Loucy (cell line): Measurements from ENCODE around the gene ANXA9.
A peak's percentile ranks its signal among the peaks of the same experiment; 100 is the strongest.

Source experiments
- H2AFZ ChIP-seq: fragments of 200-600 bp; sonication (generic); 2 replicates; pipeline ENCODE4 v1.6.0; 2016; ENCODE audit warnings: antibody characterized with exemption, mild to moderate bottlenecking, low read length, moderate library complexity
- H3F3A ChIP-seq: fragments of 200-600 bp; 2 replicates; pipeline ENCODE4 v1.6.0; 2016; ENCODE audit warnings: antibody characterized with exemption, low read depth, mild to moderate bottlenecking
- H3K27me3 ChIP-seq: fragments of 200-600 bp; sonication (generic); 2 replicates; pipeline ENCODE4 v1.6.1; 2014; ENCODE audit warnings: low read length, mild to moderate bottlenecking; ENCODE audit not compliant: insufficient read depth, poor library complexity, severe bottlenecking
- H3K36me3 ChIP-seq: fragments of 200-600 bp; sonication (generic); 2 replicates; pipeline ENCODE4 v1.6.1; 2016; ENCODE audit warnings: low read length; ENCODE audit not compliant: insufficient read depth
- H3K4me1 ChIP-seq: fragments of 200-600 bp; sonication (generic); 2 replicates; pipeline ENCODE4 v1.5.1; 2014; ENCODE audit warnings: low read length, mild to moderate bottlenecking; ENCODE audit not compliant: insufficient read depth, poor library complexity, severe bottlenecking
- H3K4me2 ChIP-seq: fragments of 200-600 bp; sonication (generic); 2 replicates; pipeline ENCODE4 v1.6.0; 2014; ENCODE audit warnings: antibody characterized with exemption, low read length, low read depth, mild to moderate bottlenecking; ENCODE audit not compliant: poor library complexity, severe bottlenecking
- H3K4me3 ChIP-seq: fragments of 200-600 bp; sonication (generic); 2 replicates; pipeline ENCODE4 v1.5.1; 2014; ENCODE audit warnings: low read length, mild to moderate bottlenecking, mixed read lengths; ENCODE audit not compliant: poor library complexity, severe bottlenecking
- H3K79me2 ChIP-seq: fragments of 200-600 bp; sonication (generic); 2 replicates; pipeline ENCODE4 v1.6.1; 2014; ENCODE audit warnings: low read length; ENCODE audit not compliant: insufficient read depth
- H3K9ac ChIP-seq: fragments of 200-600 bp; sonication (generic); 2 replicates; pipeline ENCODE4 v1.6.0; 2014; ENCODE audit warnings: mild to moderate bottlenecking, low read depth, low read length, moderate library complexity; ENCODE audit not compliant: poor library complexity, severe bottlenecking
- H3K9me2 ChIP-seq: fragments of 200-600 bp; sonication (generic); replicated peaks from 2 replicates; pipeline ENCODE4 v1.6.1; 2016; ENCODE audit warnings: low read depth, low read length, mixed read lengths
- H3K9me3 ChIP-seq: fragments of 200-600 bp; sonication (generic); 2 replicates; pipeline ENCODE4 v1.6.1; 2014; ENCODE audit warnings: mild to moderate bottlenecking, antibody characterized with exemption, low read length, low read depth; ENCODE audit not compliant: insufficient read depth
- H4K20me1 ChIP-seq: fragments of 200-600 bp; sonication (generic); 2 replicates; pipeline ENCODE4 v1.6.0; 2014; ENCODE audit warnings: antibody characterized with exemption, low read length, mild to moderate bottlenecking; ENCODE audit not compliant: insufficient read depth, poor library complexity, severe bottlenecking
- CTCF ChIP-seq: fragments of 200-600 bp; sonication (generic); conservative IDR thresholded peaks from 2 replicates; pipeline ENCODE4 v1.5.1; 2014; ENCODE audit warnings: mild to moderate bottlenecking, antibody characterized with exemption, low read length
- EZH2phosphoT487 ChIP-seq: fragments of 200-600 bp; IDR thresholded peaks from 2 replicates; pipeline ENCODE4 v1.6.1; 2018; ENCODE audit warnings: antibody characterized with exemption, mild to moderate bottlenecking, moderate library complexity, borderline replicate concordance

Gene ANXA9

DNA sequence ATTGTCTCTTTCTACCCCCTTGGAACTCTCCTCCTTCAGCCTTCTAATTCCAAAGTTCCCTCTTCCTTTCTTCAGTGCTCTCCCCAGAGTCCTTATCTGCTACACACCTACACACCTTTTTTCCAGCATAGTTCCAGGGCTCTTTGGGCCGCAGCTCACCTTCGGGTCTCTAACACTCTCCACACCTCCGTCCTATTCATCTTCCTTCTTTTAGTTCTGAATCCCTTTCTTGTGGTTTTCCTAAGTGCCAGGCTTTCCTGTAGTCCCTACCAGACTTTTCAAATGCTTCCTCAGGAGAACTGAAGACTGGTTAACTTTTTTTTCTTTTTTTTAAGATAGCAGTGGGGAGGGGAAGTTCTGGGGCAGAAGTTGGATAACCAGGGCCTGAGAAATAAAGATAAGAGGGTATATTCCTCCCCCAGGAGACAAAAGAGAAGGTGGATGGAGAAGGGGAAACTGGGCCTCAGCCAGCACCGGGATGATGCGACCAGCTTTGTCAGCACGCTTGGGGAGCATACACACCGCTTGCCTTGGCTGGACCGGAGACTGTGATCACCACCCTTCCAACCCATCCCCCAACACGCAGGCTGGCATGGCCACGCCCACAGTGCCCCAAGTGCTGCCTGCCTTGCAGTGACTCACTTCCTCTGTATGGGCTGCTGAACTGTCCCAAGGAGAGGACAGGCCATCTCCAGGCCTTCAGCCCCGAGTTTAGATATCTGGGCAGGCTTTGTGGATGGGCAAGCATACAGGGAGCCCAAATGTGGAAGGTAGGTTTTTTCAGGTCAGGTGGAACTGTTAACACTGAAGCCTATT is 5.0 kb upstream of the ANXA9 start:
- Histone ChIP-seq H3K4me2 (peak overlapping the region; percentile 92), H3F3A (peaks cover 5% of the 10 kb centered on the region; the same call in 1 of the 2 replicates), H2AFZ (peak overlapping the region; percentile 44), H3K9me3 (no peaks in the 10 kb centered on the region), H3K4me1 (peaks cover 47% of the 10 kb centered on the region), H3K36me3 (no peaks in the 10 kb centered on the region), H4K20me1 (peaks cover 16% of the 10 kb centered on the region), H3K79me2 (peaks cover 24% of the 10 kb centered on the region), H3K4me3 (peak overlapping the region; percentile 77), H3K27me3 (no peaks in the 10 kb centered on the region), H3K9ac (peak overlapping the region; percentile 83), H3K9me2 (no peaks in the 10 kb centered on the region)
- TF ChIP-seq EZH2phosphoT487, result no peak
- no peak for TF ChIP-seq CTCF

- Histone ChIP-seq H3K36me3 (no peaks in the 10 kb centered on the region), H3K9ac (no peak overlapping the region), H2AFZ (peak overlapping the region; percentile 78)
These were observed 2.7 kb upstream of the ANXA9 start for GRCh38 chr1:150979092-150980056.

More at GRCh38 chr1:150979092-150980056, 2.7 kb upstream of the ANXA9 start:
- Histone ChIP-seq H3K27me3 (no peaks in the 10 kb centered on the region), H4K20me1 (no peaks in the 10 kb centered on the region), H3K79me2 (peaks cover under 1% of the 10 kb centered on the region; the same call in 1 of the 2 replicates), H3K4me3 (peak overlapping the region; percentile 51), H3K9me2 (no peaks in the 10 kb centered on the region), H3F3A (peaks cover 5% of the 10 kb centered on the region; the same call in 1 of the 2 replicates), H3K4me1 (peaks cover 34% of the 10 kb centered on the region), H3K4me2 (peak overlapping the region; percentile 24), H3K9me3 (no peaks in the 10 kb centered on the region)
- no peak for TF ChIP-seq EZH2phosphoT487
- peak; percentile 100 for TF ChIP-seq CTCF
